GM18867 (cell line): ENCODE results near the gene EPHB1.

Experiments used
- ATAC-seq: cut with Tn5 transposase; IDR thresholded peaks from one replicate; pipeline ENCODE4 v1.9.1; 2021; ENCODE audit warnings: mild to moderate bottlenecking, moderate library complexity; ENCODE audit not compliant: unreplicated experiment

Gene EPHB1

DNA sequence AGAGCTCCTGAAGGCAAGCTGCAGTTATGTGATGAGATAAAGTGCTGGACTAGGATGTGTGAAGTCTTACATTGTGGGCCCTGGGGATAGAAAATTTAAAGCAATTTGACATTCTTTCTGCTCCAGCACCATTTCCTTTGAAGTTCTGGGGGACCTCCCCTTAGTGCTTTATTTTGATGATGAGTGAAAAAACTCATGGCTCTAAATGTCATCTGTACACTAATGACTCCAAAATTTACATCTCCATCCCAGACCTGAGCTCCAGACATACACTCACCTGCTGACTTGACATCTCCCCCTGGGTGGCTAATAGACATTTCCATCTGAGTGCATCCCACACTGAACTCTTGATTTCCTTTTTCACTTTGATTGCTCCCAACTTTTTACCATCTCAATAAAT, 276.4 kb downstream of the EPHB1 start:
- no peak for ATAC-seq

DNA sequence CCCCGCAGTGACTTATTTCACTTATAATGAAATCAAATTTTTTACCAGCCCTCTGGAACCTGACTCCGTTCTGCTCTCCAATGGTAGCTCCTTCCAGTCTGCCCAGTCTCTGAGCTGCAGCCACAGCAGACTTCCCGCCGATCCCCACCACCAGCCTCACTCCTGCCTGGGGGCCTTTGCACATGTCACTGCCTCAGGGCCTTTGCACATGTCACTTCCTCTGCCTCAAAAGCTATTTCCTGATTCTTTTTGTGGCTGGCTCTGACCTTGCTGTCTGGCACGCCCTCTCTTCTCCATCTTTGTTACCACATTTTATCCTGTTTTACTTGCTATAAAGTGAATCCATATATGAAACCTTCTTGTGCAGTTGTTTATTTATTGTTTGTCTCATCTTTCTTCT, 277.4 kb downstream of the EPHB1 start:
- no peak for ATAC-seq

DNA sequence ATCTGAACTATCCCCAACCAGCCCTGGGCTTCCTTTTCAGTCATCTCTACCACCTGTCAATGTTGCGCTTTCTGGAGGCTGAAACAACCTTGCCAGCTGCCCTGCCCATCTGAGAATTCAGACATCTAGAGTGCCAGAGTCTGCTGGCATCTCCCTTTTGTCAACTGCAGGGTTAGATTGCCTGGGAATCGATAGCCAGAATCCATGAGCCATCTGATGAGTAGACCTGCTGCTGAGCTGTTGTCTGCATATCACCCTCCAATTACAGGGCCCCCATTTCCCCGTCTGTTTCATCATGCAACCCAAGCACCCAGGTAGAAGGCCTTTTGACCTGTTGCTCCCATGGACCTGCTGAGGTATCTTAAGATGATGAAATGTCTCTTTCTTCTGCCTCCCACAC, 280.1 kb downstream of the EPHB1 start:
- ATAC-seq: no peak

DNA sequence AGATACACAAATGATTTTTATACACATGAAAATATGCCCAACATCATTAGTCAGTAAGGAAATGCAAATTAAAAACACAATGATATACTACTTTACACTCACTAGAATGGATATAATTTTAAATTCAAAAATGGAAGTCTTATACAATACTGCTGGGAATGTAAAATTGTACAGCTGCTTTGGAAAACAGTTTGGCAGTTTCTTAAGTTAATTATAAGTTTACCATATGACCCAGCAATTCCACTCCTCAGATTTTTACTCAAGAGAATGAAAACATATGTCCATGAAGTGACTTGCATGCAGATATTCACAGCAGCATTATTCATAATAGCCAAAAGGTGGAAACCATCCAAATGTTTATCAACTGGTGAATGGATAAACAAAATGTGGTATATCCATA, 281.3 kb downstream of the EPHB1 start:
- ATAC-seq: no peak

DNA sequence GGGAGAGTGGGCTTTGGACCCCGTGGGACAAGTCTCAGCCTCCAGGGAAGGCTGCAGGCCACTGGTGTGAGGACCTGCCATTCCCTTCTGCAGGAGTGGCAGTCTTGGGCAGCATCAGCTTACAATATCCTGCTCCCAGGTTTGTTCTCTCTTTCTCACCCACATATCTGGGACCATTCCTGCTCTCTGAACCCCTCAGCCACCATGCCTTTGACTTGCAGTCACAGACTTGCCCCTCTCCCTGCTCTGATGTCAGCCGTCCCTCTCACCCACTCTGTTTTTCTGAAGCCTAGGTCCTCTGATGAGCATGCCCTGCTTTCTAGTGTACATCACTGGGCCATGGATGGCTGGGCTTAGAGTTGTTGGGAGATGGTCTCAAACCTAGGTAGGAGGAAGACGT, 282.1 kb downstream of the EPHB1 start:
- no peak for ATAC-seq

DNA sequence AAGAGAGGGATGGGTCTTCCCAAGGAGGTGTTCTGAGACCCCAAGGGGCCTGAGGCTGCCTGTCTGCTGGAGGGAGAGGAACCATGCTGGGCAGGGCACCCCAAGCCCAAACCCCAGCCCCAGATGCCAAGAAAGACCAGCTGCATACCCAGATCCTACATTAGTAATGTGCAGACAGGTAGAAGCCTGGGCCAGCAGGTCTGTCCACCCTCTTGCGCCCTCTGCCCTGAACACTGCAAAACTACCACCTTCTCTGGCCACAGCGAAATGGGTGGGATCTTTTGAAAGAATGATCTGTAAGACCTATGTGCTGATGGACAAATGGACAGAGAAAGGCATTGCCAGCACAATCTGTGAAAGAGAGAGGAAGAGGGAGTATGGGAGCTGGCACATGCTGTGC, 283.2 kb downstream of the EPHB1 start:
- no peak for ATAC-seq

DNA sequence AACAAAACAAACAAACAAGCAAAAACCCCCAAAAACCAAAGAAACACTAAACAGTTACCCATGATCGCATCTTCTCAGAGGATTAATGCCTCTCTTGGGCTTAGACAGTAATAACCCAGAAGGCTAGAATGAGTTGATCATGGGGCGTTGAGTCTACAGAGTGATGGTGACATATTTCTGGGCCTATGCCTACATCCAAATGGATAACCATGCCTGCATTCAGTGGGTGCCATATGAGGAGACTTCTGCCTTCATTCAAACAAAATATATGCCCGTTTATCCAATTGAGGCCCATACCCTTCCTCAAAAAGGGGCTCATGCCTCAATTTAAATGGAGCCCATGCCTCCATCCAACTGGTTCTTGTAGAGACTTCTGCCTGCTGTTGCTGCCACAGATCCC, 284.0 kb downstream of the EPHB1 start:
- no peak for ATAC-seq

DNA sequence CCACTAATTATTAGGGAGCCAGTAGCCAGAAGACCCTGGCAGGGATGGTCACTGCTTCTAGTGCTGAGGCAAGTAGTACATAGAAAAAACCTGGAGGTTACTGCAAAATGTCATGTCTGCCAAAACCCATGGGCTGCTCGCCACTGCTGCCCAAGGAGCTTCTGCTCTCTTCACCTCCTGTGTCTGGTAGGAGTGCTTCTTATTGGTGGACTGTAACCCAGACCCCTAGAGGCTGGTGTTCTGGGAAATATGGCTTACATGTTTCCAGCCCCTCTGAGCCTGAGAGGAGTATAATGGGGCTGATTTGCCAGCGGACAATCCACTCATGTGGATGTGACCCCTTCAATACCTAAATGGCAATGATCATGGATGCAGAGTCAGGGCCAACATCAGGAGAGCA, 286.4 kb downstream of the EPHB1 start:
- ATAC-seq: no peak

DNA sequence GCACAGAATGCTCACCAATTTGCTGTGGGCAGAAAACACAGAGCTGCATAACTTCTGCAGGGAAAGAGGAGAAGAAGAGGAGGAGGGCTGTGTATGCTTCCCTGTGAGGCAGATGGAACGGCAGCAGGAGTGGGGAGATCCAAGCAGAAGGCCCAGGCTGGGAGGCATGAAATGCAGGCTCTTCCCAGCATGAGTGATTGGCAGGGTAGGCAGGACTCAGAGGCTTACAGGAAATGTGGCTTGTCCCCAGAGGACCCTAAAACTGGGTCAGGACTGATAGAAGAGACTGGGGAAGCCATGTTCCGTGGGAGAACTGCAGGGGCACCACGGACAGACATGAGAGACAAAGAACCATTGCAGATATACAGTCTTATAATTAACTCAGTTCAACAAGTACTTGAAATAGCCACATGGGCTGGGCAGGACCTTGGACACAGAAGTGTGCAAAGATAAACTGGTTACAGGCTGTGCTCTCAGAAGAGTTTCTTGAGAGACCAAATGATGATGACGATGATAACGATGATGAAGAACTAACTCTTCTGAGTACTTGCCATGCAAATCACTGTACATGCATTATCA, 286.9 kb downstream of the EPHB1 start:
- no peak for ATAC-seq

DNA sequence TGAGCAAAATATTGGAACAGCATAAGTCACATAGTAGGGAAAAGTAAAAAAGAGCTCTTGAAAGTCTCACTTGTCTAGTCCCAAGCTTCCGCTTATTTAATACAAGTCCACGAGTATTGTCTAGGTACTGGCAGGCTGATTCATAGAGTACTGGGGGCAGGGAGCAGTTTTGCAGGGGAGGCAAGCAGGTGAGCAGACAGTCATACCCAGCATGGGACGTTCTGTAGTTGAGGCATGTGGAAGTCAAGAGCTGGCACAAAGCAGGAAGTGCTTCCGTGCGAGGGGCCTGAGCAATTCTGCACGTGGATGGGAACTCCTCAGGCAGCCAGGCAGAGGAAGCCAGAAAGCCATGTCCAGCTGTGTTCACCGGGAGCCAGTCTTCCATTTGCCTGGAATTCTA, 287.6 kb downstream of the EPHB1 start:
- ATAC-seq: no peak

DNA sequence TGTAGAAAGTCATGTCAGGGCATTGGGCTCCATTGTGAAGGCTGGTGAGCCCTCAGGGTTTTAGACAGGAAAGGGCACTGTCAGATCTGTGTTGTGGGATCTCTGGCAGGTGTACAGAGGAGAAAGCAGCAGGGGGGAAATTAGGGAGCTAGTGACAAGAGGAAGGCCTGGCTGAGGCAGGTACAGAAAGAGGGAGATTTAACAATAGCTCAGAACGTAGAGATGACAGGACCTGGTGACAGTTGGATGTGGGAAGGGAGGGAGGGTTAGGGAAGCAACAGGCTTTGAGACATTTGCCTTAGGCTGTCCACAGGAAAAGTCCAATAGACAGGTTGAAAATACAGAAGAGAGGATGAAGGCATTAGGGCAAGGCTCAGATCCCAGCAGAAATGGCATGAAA, 288.1 kb downstream of the EPHB1 start:
- no peak for ATAC-seq

DNA sequence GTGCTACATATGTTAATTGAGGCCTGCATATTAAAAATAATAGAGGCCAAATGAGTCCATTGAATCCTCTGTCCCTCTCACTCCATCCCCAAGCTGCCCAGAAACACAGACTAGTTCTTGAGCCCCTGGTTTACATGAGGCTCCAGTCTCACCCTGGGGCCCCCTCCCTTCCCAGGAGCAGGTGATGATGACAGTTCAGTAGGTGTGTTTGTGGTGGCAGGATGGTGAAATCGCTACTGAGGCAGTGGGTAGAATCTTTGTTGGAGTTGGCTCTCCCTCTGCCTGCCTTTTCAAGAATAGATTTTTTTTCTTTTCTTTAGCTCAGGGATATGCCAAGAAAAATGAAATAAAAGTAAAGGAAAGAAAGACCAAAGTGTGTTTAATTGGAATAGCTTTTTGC, 288.7 kb downstream of the EPHB1 start:
- no peak for ATAC-seq

DNA sequence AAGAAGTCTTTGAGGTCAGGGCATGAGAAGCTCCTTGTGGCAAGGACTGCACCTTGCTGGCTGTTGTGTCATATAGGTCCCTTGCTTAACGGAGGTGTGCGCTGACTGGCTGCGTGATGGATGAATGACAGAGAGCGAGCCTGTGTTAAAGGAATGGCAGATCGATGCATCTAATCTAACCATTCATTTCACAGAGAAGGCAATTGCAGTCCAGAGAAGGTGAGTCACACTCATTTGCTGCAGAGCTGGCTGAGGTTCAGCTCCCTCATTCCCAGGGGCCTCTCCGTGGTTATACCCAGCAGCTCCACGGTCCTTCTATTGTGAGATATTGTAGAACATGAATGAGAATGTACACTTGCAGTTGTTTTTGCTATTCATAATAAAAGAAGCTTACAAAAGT, 289.3 kb downstream of the EPHB1 start:
- no peak for ATAC-seq

DNA sequence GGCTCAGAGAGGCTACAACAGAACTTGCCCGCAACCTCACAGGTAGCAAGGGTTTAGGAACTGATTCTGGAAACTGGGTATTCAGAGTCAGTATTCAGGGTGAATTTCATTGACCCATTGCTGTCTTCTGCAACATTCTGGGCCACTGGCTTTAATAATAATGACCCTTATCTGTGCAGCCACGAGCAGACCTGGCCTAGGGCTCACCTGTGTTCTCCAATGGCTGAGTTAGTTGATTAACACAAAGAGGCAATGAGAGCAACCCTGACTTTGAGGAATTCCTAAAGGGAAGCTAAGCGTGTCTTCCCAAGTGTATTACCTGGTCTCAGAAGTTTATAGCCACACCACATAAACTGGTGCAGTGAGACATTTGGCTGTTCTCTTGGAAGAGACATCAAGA, 289.9 kb downstream of the EPHB1 start:
- ATAC-seq: no peak

DNA sequence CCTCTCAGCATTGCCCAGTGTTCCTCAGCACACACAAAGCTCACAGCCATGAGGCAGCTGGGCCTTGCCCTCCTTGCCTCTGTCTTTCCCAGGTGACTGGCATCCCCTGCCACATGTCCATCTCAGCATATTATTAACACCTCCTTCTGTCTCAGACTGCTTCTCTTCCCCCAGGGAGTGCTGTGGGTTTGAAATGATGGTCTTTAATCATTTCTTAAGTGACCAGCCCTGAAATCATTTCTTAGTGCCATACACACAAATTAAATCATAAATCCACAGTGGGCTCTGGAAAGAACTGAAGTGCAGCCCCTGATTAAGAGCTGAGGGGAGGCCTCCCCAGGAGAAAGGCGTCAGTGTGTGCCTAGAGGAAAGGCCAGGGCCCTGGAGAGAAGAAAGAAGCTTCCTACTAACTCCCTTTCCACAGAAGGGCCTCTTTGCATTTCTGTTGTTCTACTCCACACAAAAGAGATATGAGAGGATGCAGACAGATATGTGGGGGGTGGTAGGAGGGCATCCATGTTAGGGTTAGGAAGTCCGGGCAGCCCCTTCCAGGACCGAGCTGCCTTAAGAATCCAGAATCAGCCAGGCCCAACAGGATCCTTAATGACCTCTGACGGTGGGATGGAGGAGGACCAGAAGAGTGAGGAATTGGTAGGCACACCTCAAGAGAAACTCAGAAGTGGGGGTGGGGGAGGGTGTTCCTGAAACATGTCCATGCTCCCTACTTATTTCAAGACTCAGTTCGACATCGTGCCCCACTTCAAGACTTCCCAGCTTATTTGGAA, 290.8 kb downstream of the EPHB1 start:
- no peak for ATAC-seq

DNA sequence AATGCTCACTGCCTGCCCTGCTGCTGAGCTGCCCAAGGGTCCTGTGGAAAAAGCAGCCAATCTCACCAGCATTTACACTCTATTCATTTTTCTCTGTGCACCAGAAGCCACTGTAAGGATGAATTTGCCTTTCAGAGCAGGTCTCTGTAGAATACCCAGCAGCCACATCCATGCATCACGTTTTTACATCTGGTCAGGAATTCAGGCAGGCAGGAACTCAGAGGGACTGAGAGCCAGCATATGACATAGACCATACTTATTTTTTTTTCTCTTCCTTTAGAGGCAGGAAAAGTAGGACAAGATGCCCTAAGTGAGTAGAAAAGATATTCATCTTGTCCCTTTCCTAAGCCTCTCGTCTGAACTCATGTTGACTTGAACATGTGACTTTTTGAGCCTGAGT, 292.7 kb downstream of the EPHB1 start:
- no peak for ATAC-seq

DNA sequence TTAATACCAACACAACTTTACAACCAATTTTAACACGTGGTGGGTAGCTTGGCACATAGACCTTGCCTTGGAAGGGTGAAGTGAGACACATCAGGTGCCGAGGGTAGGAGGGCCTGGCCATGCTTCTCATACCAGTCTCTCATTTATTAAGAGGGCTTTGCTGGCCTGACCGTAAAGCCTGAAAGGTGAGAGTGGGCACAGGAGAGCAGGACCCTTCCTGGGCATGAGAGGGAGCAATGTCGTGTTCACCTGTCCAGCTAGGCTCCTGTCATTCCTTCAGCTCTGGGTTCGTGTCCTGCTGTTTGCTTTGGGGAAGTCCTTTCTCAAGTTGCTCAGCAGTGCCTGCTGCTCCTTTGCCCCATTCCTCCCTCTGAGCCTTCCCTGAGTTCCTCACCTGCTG, 294.4 kb downstream of the EPHB1 start:
- ATAC-seq: no peak

DNA sequence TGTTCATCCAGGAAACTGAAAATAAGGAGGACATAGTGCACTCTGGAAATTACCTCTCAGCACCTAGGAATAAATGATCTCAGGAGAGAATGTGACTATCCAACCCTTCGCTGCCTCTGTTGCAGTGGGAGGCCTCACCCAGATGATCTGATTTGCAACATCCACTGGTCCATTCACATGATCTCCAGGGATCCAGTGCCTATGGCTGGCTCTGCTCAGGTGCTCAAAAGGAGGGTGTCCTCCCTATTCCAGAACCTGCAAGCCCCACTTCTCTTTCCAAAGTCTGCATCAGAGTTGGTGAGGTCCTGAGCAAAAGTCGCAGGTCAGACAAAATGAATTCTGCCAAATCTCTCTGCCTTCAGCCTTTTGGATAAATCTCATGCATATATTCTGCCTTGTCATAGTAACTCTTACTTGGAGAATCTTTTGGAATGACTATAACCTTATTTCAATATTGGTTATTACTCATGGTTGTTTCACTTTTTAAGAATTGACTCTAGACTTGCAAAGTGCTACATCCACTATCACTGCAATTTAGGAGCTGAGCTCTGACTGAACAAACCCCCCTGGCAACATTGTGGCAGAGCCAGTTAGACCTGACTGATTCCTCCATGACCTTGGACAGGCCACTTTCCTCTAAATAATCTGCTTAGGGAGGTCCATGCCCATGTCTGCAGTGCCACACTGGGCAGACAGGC, 295.1 kb downstream of the EPHB1 start:
- no peak for ATAC-seq

DNA sequence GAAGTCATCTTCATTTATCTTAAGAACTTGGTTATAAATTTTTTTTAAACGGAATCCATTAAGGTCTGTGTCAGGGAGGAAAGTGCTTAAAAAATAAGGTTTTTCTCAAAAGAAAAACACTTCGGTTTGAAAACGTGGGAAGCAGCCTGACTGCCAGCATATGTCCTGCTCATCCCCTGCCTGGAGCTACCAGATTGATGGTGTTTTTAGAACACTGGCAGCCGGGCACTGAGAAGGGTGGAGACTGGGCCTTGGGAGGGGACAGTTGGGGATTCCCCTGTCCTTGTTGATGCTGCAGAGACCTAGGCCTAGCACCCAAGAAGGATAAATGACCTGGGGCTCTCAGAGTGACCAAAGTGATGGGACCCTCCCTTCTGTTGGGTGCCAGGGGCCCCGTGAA, 296.9 kb downstream of the EPHB1 start:
- ATAC-seq: no peak

DNA sequence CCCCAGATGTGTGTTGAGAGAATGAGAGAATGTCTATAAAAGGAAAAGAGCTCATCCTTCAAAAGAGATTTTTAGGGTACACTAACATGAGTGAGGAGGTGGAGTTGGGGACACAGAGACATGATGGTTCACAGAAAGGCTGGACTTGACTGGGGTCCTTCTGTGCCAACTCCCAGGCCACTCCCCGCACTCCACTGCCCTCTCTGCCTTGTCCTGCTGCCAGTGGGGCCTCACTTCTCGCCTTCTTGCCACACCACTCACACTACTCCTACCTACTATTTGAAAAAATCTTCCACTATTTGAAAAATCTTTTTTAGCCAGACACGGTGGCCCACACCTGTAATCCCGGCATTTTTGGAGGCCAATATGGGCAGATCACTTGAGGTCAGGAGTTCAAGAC, 298.1 kb downstream of the EPHB1 start:
- no peak for ATAC-seq

DNA sequence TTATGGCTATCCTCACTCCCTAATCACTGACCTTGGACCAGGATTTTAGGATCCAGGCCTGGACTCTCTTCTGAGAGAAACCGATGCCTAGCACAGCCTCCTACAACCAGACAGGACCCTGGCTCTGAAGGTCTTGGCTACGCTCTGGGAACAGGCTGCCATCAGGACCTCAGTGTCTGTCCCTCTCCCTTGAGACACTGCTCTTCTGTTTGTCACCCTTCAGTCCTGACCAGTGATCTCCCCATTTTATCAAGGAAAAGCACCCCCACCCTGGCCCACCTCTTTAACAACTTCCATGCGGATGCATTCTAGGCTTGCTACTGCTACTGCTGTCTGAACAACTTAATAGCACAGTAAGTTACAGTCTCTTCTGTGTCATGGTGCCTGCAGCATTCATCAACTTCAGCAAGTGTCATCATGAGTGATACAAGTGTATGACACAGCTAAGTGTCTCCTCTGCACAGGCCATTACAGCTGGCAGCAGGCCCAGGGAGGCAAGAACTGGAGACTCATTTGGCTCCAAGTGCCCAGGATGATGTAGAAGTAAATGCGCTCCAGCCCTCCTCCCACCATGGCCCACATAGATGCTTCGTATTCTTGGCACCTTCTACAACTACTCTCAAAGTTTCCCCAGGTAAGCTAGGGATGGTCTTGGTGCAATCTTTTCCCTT, 302.4 kb downstream of the EPHB1 start:
- ATAC-seq: no peak
